Measurements from ENCODE around the gene MASP2.
"Not testable (repeated sequence)": the region's sequence is repeated elsewhere in the genome, so short reads cannot be mapped to it uniquely, and the experiment has no call there.

The MASP2 gene

GRCh38 chr1:11037019-11037739, 9.9 kb downstream of the MASP2 start:
- not testable (repeated sequence) for DNase-seq

- DNase-seq = no peak
Measured at GRCh38 chr1:11031624-11032262, 15.3 kb downstream of the MASP2 start.

- no peak for DNase-seq
Measured at GRCh38 chr1:11030865-11031264, 16.2 kb downstream of the MASP2 start.

- DNase-seq = no peak
Measured at GRCh38 chr1:11028018-11028417, 19.0 kb downstream of the MASP2 start.

GRCh38 chr1:11027316-11027715, 19.7 kb downstream of the MASP2 start:
- no peak for DNase-seq

- DNase-seq = no peak
Measured at GRCh38 chr1:11026903-11027302, 20.1 kb downstream of the MASP2 start.

DNA sequence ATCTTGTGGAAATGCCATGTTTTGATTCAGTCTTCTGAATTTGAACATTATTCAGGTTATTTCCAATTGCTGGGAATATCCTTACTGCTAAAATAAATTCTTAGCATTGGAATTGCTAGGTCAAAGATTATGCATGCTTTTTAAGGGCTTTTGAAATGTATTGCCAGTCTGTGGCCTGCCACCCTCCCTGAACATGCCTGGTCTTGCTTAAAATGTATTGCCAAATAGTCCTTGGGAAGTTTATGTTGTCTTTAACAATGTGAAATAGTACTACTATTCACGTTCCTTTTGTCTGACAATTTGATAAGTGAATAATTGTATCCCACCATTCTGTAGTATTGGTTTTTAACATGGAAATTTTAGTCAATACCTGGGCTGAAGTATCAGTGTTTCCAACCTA, 21.0 kb downstream of the MASP2 start:
- no peak for DNase-seq

DNA sequence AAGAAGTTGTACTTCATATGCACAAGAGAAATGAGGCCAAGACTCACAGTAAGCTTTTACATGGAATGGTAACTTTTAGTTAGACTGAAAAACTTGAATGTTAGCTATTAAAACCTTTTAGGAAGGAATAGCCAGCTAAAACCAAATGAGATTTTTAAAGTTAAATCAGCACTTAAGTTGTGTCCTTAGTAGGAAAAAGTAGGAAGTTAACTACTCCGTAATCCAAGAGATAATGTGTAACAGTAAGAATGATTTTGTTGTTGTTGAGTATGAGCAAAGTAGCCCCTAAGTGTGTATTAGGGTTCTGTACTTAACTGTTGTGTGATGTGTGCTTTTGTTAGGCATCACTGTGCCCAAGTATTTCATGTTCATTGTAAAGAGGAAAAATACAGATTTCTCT, 21.4 kb downstream of the MASP2 start:
- DNase-seq = no peak

DNA sequence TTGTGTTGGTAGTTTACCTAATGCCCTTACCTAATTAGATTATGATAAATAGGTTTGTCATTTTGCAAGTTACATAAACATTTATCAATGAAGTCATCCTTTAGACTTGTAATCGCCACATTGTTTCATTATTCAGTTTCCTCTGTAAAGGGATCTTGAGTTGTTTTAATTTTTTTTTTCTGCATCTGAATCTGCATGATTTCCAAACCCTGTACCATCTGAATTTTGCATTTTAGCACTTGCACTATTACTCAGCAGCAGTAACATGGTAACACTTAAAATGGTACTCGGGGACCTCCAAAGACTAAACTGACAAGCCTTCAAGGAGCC, 22.2 kb downstream of the MASP2 start:
- no peak for DNase-seq

DNA sequence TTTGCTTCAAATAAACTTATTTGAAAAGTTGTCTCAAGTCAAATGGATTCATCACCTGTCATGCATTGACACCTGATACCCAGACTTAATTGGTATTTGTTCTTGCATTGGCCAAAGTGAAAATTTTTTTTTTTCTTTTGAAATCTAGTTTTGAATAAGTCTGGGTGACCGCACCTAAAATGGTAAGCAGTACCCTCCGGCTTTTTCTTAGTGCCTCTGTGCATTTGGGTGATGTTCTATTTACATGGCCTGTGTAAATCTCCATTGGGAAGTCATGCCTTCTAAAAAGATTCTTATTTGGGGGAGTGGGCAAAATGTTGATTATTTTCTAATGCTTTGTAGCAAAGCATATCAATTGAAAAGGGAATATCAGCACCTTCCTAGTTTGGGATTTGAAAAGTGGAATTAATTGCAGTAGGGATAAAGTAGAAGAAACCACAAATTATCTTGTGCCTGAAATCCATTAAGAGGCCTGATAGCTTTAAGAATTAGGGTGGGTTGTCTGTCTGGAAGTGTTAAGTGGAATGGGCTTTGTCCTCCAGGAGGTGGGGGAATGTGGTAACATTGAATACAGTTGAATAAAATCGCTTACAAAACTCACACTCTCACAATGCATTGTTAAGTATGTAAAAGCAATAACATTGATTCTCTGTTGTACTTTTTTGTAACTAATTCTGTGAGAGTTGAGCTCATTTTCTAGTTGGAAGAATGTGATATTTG, 22.7 kb downstream of the MASP2 start:
- DNase-seq = no peak

DNA sequence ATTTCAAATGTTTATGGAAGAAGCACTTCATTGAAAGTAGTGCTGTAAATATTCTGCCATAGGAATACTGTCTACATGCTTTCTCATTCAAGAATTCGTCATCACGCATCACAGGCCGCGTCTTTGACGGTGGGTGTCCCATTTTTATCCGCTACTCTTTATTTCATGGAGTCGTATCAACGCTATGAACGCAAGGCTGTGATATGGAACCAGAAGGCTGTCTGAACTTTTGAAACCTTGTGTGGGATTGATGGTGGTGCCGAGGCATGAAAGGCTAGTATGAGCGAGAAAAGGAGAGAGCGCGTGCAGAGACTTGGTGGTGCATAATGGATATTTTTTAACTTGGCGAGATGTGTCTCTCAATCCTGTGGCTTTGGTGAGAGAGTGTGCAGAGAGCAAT, 23.8 kb downstream of the MASP2 start:
- DNase-seq = no peak

DNA sequence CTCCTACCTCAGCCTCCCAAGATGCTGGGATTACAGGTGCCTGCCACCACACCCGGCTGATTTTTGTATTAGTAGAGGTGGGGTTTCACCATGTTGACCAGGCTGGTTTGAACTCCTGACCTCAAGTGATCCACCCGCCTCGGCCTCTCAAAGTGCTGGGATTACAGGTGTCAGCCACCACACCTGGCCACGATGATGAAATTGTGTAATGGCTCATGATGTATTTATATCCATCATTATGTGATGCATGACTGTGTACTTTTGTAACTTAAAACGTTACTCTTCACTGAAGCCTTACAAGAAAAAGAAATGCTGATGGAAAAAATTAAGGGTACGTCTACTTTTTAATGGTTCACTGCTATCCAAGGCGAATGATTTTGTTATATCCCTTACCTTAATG, 27.1 kb downstream of the MASP2 start:
- no peak for DNase-seq

DNA sequence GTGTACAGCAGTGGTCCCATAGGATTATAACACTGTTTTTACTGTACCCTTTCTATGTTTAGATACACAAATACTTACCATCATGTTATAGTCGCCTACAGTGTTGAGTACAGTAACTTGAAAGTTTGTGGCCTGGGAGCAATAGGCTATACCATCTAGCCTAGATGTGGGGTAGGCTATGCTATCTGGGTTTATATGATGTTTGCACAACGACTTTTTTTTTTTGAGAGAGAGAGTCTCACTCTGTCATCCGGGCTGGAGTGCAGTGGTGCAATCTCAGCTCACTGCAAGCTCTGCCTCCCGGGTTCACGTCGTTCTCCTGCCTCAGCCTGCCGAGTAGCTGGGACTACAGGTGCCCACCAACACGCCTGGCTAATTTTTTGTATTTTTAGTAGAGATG, 27.7 kb downstream of the MASP2 start:
- not testable (repeated sequence) for DNase-seq

- no peak for DNase-seq
Measured at GRCh38 chr1:11013160-11013531, 33.9 kb downstream of the MASP2 start.

DNA sequence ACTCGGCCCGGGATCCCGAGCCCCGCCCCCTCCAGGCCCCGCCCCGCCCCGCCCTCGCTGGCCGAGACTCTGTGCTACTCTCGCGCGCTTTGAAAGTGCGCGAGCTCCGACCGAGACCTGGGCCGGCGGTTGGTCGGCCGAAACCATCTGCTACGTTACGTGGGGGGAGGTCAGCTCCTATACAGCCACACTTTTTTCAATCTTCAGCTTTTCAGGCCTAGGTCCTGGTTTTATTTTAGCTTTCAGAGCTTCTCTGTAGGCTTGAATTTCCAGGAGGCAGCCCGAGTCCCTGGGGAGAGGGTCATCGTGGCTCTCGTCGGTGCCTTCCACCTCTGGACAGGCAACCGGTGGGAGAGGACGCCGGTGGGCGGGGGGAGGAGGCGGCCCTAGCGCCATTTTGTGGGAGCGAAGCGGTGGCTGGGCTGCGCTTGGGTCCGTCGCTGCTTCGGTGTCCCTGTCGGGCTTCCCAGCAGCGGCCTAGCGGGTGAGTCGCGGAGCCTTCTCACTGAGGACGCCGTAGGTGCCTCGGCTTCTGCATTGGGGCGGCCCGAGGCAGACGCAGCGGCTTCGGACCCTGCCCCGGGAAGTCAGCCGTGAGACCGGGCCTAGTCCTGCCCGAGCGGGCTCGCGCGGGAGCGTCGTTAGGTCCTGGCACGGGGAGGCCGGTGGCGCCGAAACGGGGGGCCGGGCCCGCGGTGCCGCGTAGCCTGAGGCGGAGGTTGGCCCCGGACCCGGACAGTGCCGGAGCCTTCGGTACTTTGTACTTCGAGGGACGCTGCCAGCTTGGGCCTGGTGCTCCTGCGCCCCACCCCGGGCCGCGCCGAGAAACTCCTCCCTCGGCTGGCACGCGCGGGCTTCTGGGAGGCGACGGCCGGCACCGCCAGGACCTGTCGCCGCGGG, 34.5 kb downstream of the MASP2 start, which contains the start of gene TARDBP:
TSS of gene TARDBP (plus strand) at position 395 of the 900 bp plus-strand sequence. CDS start 1,074 bp downstream, outside the sequence.
- DNase-seq = peak; percentile 93

- DNase-seq = no peak
Measured at GRCh38 chr1:11000526-11000925, 46.5 kb downstream of the MASP2 start.

GRCh38 chr1:10996100-10996499, 50.9 kb downstream of the MASP2 start:
- DNase-seq = no peak

DNA sequence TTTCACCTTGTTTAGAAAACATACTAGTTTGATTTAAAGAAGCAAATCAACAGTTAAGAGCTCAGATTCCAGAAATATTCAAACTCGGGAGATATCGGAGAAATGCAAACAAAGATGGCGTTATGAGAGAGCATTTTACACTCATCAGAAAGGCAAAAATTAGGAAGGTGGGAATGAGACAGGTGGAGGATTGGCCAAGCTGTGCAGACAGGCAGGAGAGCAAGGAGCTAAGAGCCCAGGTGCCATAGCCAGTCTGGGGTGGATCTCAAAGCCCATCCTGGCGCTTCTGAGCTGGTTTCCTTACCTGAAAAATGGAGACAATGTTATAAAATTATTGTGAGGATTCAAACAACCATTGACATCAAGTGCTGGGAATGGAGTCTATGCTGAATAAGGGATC, 54.2 kb downstream of the MASP2 start:
- no peak for DNase-seq

DNA sequence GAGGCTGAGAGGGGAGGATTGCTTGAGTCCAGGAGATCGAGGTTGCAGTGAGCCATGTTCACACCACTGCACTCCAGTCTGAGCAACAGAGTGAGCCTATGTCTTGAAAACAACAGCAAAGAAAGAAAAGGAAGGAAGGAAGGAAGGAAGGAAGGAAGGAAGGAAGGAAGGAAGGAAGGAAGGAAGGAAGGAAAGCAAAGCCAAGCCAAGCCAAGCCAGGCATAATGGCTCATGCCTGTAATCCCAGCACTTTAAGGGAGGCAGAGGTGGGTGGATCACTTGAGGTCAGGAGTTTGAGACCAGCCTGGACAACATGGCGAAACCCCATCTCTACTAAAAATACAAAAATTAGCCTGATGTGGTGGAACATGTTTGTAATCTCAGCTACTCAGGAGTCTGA, 55.0 kb downstream of the MASP2 start:
- not testable (repeated sequence) for DNase-seq

DNA sequence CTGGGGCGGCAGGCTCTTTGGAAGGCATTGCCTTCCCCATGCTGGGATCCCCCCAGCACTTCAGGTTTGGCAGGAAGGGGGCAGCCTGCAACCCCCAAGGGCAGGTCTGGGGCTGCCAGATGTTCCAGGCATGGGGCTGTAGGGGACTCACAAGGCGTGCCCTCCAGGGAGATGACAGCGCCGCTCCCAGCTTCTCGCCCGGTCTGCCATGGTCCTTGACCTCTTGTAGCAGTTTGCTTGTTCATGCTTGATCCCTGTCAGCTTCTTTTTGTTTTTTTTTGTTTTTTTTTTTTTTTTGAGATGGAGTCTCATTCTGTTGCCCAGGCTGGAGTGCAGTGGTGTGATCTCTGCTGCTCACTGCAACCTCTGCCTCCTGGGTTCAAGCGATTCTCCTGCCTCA, 56.2 kb downstream of the MASP2 start:
- DNase-seq = no peak

DNA sequence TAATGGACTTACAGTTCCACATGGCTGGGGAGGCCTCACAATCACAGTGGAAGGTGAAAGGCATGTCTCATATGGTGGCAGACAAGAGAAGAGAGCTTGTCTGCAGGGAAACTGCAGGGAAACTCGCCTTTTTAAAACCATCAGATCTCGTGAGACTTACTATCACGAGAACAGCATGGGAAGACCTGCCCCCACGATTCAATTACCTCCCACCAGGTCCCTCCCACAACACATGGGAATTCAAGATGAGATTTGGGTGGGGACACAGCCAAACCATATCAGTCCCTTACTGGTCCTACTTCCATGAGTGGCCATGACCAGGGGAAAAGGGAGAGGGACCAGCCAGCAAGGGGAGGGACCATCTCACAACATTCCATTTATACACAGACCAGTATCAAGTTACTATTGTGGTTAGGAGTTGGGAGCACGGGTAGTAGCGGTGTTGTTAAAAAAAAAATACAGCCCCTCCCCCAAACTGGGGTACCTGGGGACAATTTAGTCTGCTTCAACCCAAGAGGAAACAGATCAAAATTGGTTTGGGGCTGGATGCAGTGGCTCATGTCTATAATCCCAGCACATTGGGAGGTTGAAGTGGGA, 57.0 kb downstream of the MASP2 start:
- DNase-seq = not testable (repeated sequence)

DNA sequence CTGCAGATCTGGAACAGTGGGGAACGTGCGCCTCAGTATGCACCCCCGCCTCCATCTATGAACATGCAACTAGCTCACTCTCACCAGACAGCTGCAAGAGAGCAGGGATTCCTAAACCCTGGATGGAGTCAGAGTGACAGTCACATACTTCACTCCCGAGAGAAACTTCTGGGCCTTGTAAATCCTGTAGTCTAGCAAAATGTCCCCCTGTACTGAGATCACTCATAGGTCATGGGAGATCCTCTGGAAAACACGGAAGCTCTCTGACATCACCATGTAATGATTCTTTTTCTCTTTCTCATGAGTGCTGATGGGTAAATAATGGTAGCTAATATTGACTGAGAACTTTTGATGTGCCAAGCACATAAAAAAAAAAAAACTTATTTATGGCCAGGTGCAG, 57.9 kb downstream of the MASP2 start:
- no peak for DNase-seq
